RKO (cell line): ENCODE data around the gene OR5B21.

Experiments used
- DNase-seq: peaks from one replicate; pipeline ENCODE4 v3.0.0-alpha.2; 2016; ENCODE audit warnings: low spot score

The OR5B21 gene

DNA sequence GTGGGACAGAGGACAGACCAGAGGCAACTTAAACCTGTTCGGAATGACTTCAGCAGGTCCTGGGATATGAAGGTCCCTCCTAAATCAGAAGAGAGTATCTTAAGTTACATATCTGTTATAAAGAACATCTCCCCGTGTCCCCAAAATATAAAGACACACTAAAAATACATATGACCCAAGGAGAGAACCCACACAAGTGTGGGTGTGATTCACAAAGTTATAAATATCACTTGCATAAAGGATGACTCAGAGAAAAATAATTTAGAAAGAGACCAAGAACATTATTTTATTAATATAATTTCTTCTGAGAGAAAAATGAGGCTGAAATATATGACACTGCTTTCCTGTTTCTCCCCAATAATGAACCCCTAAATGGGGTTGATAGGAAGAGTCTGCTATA lies 14.2 kb downstream of the OR5B21 start:
- no peak for DNase-seq

DNA sequence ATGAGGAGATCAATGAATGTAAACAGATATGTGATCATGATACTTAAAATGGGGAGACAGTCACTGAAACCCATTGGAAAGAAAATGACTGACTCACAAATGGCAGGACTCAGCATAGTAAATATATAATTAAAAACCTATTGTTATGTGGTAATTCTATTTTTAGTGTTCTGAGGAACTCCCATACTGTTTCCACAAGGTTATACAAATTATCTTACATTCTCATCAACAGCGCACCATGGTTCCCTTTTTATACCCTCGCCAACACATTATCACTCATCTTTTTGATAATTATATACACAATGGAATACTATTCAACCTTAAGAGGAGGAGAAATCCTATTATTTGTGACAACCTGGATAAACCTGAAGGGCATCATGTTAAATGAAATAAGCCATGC lies 17.1 kb downstream of the OR5B21 start:
- DNase-seq: no peak

DNA sequence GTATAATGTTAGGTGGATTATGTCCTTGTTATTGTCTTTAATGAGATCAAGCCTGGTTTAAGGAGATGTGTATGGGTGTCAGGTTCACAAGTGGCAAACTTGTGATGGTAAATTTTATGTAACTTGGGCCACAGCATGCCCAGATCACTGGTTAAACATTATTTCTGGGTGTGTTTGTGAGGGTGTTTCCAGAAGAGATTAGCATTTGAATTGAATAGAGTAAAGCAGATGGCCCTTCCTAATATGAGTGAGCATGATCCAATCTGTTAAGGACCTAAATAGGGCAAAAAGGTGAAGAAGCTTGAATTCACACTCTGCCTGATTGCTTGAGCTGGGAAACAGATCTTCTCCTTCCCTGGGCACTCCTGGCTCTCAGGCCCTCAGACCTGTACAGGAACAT lies 20.7 kb downstream of the OR5B21 start:
- no peak for DNase-seq

DNA sequence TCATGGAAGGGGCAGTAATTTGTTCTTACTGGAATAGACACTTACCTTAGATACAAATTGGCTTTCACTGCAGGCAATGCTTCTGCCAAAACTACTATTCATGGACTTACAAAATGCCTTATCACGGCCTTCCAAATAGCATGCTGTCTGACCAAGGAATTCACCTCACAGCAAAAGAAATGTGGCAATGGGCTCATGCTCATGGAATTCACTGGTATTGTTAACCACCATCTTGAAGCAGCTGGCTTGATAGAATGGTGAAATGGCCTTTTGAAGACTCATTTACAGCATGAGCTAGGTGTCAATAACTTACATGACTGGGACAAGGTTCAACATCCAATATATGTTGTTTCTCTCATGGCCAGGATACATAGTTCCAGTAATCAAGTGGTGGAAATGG lies 21.9 kb downstream of the OR5B21 start:
- DNase-seq: no peak

DNA sequence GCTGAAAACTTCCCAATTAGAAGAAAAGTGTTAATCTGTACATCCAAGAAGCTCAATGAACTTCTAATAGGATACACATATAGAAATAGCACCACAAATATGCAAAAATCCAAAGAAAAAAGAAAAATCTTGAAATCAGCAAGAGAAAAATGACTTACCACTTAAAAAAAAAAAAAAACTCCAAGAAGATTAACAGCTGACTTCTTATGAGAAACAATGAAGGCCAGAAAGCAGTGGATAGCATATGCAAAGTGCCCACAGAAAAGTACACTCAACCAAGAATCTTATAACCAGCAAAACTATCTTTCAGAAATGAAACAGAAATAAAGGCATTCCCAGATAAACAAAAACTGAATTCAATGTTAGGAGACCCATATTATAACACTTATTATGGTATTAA lies 36.0 kb downstream of the OR5B21 start:
- DNase-seq: no peak

DNA sequence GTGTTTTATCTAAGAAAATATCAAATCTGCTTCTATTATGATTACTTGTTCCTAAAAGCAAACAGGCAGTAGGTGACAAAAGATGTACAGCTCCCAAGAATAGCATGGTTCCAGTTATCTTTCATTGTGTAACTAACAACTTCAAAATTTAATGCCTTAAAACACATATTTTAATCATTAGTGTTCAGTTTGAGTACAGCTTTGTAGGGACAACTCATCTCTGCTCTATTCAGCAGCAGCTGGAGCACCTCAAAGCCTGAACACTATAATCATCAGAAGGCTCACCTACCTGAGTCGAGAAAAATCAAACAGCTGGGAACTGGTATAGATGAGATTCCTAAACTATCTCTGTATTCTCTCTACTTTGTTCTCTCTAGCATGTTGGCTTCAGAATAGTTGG lies 41.6 kb downstream of the OR5B21 start:
- DNase-seq: no peak

DNA sequence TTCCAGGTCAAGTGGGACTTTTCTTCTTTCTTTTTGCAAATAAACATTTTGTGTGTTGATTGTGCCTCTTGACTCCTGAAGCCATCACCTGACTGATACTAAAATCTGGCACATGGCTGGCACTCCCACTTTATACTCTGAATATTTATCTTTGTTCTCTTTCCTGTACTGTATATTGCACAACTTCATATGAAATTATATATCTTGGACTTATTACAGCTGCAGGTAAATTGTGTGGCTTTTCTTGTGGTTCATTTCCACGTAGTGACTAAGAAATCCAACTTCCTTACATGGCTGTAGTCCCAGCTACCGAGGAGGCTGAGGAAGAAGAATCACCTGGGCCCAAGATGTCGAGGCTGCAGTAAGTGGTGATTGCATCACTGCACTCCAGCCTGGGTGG lies 42.2 kb downstream of the OR5B21 start:
- no peak for DNase-seq
